Endodermal cell (in vitro differentiated cells): ENCODE data around the gene CCDC124. TPM values are rescaled to one million over a fixed set of nuclear protein-coding genes. Genes with fewer than 3 reads are reported as not detected.

Experiments used
- DNase-seq: peaks from one replicate; pipeline ENCODE4 v3.0.0-alpha.2; 2017
- H3K27ac ChIP-seq: 2 replicates; pipeline ENCODE4 v1.5.1; 2013; ENCODE audit warnings: mild to moderate bottlenecking, low read depth, low read length, moderate library complexity
- H3K27me3 ChIP-seq: 2 replicates; pipeline ENCODE4 v1.6.1; 2013; ENCODE audit warnings: mild to moderate bottlenecking, low read length, moderate library complexity; ENCODE audit not compliant: insufficient read depth, control insufficient read depth, poor library complexity, severe bottlenecking
- H3K36me3 ChIP-seq: 2 replicates; pipeline ENCODE4 v1.7.0; 2013; ENCODE audit warnings: mild to moderate bottlenecking, low read length, moderate library complexity; ENCODE audit not compliant: control insufficient read depth, insufficient read depth
- H3K4me1 ChIP-seq: one replicate; pipeline ENCODE4 v1.7.0; 2013; ENCODE audit warnings: low read length; ENCODE audit not compliant: control insufficient read depth, insufficient read depth
- H3K4me3 ChIP-seq: 2 replicates; pipeline ENCODE4 v1.5.1; 2013; ENCODE audit warnings: mild to moderate bottlenecking, low read length, moderate library complexity
- H3K9ac ChIP-seq: 2 replicates; pipeline ENCODE4 v1.6.1; 2013; ENCODE audit warnings: mild to moderate bottlenecking, low read length, moderate library complexity; ENCODE audit not compliant: poor library complexity, severe bottlenecking; ENCODE audit errors: extremely low read depth
- H3K9me3 ChIP-seq: 2 replicates; pipeline ENCODE4 v1.6.1; 2013; ENCODE audit warnings: mild to moderate bottlenecking, low read length, moderate library complexity; ENCODE audit not compliant: control insufficient read depth
- H3K27ac Mint-ChIP-seq: 2 replicates; pipeline ENCODE4 v1.8.0; 2020; ENCODE audit warnings: mixed read lengths
- H3K27me3 Mint-ChIP-seq: 2 replicates; pipeline ENCODE4 v1.8.0; 2021; ENCODE audit warnings: mild to moderate bottlenecking, mixed read lengths; ENCODE audit not compliant: insufficient read depth
- H3K36me3 Mint-ChIP-seq: 2 replicates; pipeline ENCODE4 v1.8.0; 2020; ENCODE audit warnings: low read depth, mixed read lengths
- H3K4me1 Mint-ChIP-seq: 2 replicates; pipeline ENCODE4 v1.8.0; 2020; ENCODE audit warnings: mixed read lengths
- H3K4me3 Mint-ChIP-seq: 2 replicates; pipeline ENCODE4 v1.8.0; 2020; ENCODE audit warnings: mild to moderate bottlenecking, moderate library complexity, mixed read lengths
- H3K9me3 Mint-ChIP-seq: 2 replicates; pipeline ENCODE4 v1.8.0; 2020; ENCODE audit warnings: mild to moderate bottlenecking, mixed read lengths
- WGBS, 2 experiments: methylation state at CpG; one replicate each; pipeline versions ENCODE4 v1.1.5 to v1.1.7; 2013; ENCODE audit warnings: missing lambda C conversion rate in 2 of 2, mixed read lengths in 1 of 2; ENCODE audit not compliant: insufficient coverage in 1 of 2, insufficient read length in 1 of 2; 5-methylcytosine and 5-hydroxymethylcytosine counted together
- total RNA-seq, 2 donors: library from RNA; stranded (reverse); fragmentation: NEBNext Ultra II Directional in 1 of 2; extraction: Animal tissue kit (Norgen Biotek cat#: 25700) in 1 of 2; gene quantifications; 2 replicates in 1 of 2; 3 replicates in 1 of 2; pipeline ENCODE4 v1.2.1, GENCODE V29; 2021
- TF ChIP-seq, protein P1 (sequence below): fragments of 200-600 bp; sonication (generic); conservative IDR thresholded peaks from 2 replicates; pipeline ENCODE4 v1.5.0; 2021; ENCODE audit warnings: antibody characterized with exemption, mild to moderate bottlenecking

CCDC124 gene
- total RNA-seq, 2 donors from 2014 or later, result 129 to 143 TPM

DNA sequence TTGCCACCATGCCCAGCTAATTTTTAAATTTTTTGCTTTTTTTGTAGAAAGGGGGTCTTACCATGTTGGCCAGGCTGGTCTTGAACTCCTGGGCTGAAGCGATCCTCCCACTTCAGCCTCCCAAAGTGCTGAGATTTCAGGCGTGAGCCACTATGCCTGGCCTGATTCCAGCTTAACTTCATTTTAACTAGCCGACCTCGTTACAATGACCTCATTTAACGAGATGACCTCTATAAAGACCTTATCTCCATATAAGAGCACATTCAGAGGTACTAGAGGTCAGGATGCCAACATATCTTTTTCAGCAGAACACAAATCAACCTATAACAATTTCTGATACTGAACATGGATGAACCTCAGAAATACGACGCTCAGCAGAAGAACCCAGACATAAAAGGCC lies 44.7 kb downstream of the CCDC124 start:
- Mint-ChIP-seq H3K27me3 (no peaks in the 10 kb centered on the region), H3K4me3 (no peak overlapping the region), H3K9me3 (no peaks in the 10 kb centered on the region), H3K27ac (no peak overlapping the region), H3K36me3 (peaks cover 2% of the 10 kb centered on the region), H3K4me1 (no peaks in the 10 kb centered on the region)
- no peak overlapping the region for H3K4me3 ChIP-seq
- no peak for DNase-seq
- peaks cover 5% of the 10 kb centered on the region for H3K36me3 ChIP-seq
- WGBS, 2 experiments, result 92 to 93% methylated on average over 5 to 7 of the region's 7 CpGs
- H3K4me1 ChIP-seq, result no peaks in the 10 kb centered on the region
- no peaks in the 10 kb centered on the region for H3K27me3 ChIP-seq
- no peak overlapping the region for H3K27ac ChIP-seq
- H3K9ac ChIP-seq, result no peak overlapping the region
- no peaks in the 10 kb centered on the region for H3K9me3 ChIP-seq
- TF ChIP-seq, protein P1, sequence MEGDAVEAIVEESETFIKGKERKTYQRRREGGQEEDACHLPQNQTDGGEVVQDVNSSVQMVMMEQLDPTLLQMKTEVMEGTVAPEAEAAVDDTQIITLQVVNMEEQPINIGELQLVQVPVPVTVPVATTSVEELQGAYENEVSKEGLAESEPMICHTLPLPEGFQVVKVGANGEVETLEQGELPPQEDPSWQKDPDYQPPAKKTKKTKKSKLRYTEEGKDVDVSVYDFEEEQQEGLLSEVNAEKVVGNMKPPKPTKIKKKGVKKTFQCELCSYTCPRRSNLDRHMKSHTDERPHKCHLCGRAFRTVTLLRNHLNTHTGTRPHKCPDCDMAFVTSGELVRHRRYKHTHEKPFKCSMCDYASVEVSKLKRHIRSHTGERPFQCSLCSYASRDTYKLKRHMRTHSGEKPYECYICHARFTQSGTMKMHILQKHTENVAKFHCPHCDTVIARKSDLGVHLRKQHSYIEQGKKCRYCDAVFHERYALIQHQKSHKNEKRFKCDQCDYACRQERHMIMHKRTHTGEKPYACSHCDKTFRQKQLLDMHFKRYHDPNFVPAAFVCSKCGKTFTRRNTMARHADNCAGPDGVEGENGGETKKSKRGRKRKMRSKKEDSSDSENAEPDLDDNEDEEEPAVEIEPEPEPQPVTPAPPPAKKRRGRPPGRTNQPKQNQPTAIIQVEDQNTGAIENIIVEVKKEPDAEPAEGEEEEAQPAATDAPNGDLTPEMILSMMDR, result no peak

DNA sequence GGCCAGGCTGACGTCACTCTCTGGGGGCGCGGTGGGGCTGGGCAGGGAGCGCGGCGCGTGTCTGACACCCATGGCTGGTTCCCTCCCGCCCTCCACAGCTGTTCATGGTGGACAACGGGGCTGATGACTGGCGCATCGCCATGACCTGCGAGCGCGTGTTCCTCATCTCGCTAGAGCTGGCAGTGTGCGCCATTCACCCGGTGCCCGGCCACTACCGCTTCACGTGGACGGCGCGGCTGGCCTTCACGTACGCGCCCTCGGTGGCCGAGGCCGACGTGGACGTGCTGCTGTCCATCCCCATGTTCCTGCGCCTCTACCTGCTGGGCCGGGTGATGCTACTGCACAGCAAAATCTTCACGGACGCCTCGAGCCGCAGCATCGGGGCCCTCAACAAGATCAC lies 48.8 kb downstream of the CCDC124 start:
- Histone ChIP-seq H3K27me3 (no peaks in the 10 kb centered on the region), H3K9ac (no peak overlapping the region), H3K27ac (no peak overlapping the region), H3K4me1 (no peaks in the 10 kb centered on the region), H3K9me3 (no peaks in the 10 kb centered on the region), H3K4me3 (no peak overlapping the region), H3K36me3 (no peaks in the 10 kb centered on the region)
- Mint-ChIP-seq H3K4me3 (no peak overlapping the region), H3K4me1 (no peaks in the 10 kb centered on the region), H3K27ac (no peak overlapping the region), H3K27me3 (no peaks in the 10 kb centered on the region), H3K9me3 (no peaks in the 10 kb centered on the region), H3K36me3 (peaks cover 2% of the 10 kb centered on the region)
- DNase-seq, result no peak
- 96 to 97% methylated on average over 37 to 38 of the region's 38 CpGs for WGBS, 2 experiments
- TF ChIP-seq, protein P1, result no peak

DNA sequence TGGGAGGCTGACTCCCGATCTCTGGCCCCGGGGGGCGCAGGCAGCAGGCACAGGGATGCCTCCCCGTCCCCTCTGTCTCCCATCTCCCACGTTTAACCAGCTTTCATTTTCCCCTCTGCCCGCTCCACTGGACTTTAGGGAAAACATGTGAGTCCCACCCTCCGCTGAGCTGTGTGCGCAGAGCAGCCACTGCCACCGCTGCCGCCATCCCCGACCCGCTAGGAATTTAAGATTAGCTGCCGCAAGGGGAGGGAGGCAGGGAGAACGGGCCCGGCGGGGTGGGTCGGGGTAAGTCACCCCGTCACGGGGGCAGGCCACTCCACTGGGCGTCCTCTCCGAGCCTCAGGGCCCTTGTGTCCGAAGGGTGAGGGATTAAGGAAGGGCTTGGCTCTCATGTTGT lies 49.6 kb downstream of the CCDC124 start:
- no peak overlapping the region for H3K4me3 ChIP-seq
- Mint-ChIP-seq H3K27ac (no peak overlapping the region), H3K27me3 (no peaks in the 10 kb centered on the region), H3K36me3 (peaks cover 2% of the 10 kb centered on the region), H3K4me1 (no peaks in the 10 kb centered on the region), H3K9me3 (no peaks in the 10 kb centered on the region), H3K4me3 (no peak overlapping the region)
- H3K27me3 ChIP-seq, result no peaks in the 10 kb centered on the region
- H3K4me1 ChIP-seq, result no peaks in the 10 kb centered on the region
- DNase-seq, result no peak
- no peaks in the 10 kb centered on the region for H3K9me3 ChIP-seq
- no peak overlapping the region for H3K9ac ChIP-seq
- no peaks in the 10 kb centered on the region for H3K36me3 ChIP-seq
- no peak overlapping the region for H3K27ac ChIP-seq
- 85 to 94% methylated on average over 6 to 22 of the region's 22 CpGs for WGBS, 2 experiments
- TF ChIP-seq, protein P1, result no peak
